Choroid plexus epithelial cell (primary cell): ENCODE results near the gene GUSB.
A peak's percentile ranks its signal among the peaks of the same experiment; 100 is the strongest.
"Not testable (repeated sequence)": the region's sequence is repeated elsewhere in the genome, so short reads cannot be mapped to it uniquely, and the experiment has no call there.

Source experiments
- DNase-seq: peaks from one replicate; pipeline ENCODE4 v3.0.0-alpha.2; 2010; ENCODE audit warnings: low read depth
- H3K4me3 ChIP-seq: 2 replicates; pipeline ENCODE4 v1.5.1; 2011; ENCODE audit warnings: low read depth, mild to moderate bottlenecking, control low read depth, low read length, moderate library complexity
- TF ChIP-seq, protein P1 (sequence below): conservative IDR thresholded peaks from 2 replicates; pipeline ENCODE4 v1.5.1; 2011; ENCODE audit warnings: low read depth, mild to moderate bottlenecking, control low read depth, inconsistent platforms, low read length, moderate library complexity

Gene GUSB

DNA sequence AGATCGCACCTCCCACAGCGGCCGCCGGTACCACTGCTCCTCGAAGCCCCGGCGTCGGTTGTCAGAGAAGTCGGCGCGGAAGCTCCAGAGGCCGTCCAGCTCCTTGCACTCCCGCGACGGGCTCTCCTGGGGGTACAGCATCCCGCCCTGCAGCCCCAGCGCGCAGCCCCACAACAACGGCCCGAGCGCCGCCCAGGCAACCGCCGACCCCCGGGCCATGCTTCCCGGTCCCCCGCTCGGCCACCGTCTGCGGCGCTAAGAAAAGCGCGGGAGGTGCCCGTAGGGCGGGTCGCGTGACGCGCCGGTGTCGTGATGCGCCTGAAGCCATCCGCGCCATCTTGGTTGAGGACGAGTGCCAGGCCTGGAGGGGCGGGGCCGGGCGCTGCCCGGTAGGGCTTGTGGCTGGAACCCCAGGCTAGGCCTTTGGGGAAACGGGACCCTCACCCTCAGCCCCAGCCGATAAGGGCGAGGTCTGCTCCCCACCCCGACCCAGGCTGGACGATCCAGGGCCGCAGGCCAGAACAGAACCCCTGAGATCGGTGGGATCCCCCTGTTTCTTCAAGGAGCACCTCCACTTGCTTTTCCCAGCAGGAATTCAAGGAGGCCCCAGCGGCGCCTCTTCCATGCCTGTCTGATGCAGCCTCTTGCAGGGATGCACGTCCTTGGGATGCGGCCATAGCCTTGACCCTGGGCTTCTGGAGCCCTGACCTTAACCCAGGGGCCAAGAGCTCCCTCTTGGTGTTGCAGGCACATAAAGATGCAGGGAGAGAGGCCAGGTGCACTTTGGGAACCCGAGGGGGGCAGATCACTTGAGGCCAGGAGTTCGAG, at the start of gene GUSB:
Gene GUSB, minus strand, starts transcription at position 249 of the 828 bp plus-strand sequence. Its CDS starts 30 bp downstream, at position 219.
- TF ChIP-seq, protein P1, sequence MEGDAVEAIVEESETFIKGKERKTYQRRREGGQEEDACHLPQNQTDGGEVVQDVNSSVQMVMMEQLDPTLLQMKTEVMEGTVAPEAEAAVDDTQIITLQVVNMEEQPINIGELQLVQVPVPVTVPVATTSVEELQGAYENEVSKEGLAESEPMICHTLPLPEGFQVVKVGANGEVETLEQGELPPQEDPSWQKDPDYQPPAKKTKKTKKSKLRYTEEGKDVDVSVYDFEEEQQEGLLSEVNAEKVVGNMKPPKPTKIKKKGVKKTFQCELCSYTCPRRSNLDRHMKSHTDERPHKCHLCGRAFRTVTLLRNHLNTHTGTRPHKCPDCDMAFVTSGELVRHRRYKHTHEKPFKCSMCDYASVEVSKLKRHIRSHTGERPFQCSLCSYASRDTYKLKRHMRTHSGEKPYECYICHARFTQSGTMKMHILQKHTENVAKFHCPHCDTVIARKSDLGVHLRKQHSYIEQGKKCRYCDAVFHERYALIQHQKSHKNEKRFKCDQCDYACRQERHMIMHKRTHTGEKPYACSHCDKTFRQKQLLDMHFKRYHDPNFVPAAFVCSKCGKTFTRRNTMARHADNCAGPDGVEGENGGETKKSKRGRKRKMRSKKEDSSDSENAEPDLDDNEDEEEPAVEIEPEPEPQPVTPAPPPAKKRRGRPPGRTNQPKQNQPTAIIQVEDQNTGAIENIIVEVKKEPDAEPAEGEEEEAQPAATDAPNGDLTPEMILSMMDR = no peak

DNA sequence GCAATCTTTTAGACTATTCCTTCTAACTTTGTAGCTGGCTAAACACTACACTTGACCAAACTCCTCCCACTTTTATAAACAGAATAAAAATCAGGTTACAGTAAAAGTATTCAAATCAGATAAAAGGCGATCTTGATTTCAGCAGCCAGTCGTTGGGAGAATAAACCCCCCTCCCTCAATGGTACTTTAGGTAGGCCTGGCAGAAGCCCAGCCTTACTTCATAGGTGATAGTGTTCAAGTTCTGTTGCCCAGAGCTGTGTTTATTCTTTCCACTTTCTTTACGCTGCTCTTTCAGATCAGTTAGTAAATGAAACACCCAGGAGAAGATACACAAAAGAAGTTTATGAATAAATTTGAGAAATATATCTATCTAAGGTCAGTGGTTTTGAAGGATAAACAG, 46.3 kb upstream of the GUSB start:
- not testable (repeated sequence) for H3K4me3 ChIP-seq
- peak; percentile 13 for DNase-seq

More for the DNA sequence above, at the start of gene GUSB:
- peak within 1 kb of the TSS; percentile 84 for H3K4me3 ChIP-seq
- peak; percentile 86 for DNase-seq

DNA sequence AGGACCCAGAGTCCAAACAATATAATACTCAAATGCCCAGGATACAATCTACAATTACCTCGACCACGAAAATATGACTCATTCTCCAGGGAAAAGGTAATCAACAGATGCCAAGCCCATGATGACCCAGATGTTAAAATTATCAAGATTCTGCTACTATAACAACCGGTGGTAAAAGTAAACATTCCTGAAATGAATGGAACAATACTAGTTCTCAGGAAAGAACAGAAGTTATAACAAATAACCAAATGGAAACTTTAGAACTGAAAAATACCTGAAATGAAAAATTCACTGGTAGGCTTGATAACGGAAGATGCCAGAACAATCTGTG, 34.1 kb upstream of the GUSB start:
- H3K4me3 ChIP-seq = no peak overlapping the region
- DNase-seq = peak; percentile 17
- TF ChIP-seq, protein P1 = no peak

DNA sequence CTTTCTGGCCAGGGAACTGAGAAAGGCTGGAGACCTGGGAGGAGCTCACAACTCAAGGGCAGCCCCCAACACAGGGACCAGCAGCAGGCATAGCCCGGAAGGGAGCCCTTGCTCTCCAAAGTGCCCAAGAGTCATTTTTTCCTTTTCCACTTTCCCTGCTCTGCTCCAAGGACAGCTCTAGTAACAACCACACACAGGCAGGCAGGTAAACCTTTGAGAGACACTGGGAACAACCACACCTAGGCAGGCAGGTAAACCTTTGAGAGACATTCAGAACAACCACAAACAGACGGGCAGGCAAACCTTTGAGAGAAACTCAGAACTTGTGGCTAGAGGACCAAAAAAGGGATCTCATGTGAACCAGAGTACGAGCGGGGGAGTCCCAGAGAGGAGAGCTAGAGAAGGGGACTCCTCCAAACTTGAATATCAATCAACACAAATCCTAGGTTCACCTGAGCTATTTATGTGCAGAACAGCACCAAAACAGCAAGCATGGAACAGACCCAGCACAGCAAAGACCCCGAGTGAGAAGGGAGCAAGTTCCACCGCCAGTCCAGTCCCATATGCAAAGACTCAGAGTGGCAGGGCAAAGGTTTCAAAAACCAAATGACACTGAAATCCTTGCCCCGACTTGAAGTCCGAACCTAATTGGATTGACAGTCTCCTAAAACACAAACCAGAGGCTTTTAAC, 33.6 kb upstream of the GUSB start:
- H3K4me3 ChIP-seq = no peak overlapping the region
- DNase-seq = no peak
- TF ChIP-seq, protein P1 = no peak

DNA sequence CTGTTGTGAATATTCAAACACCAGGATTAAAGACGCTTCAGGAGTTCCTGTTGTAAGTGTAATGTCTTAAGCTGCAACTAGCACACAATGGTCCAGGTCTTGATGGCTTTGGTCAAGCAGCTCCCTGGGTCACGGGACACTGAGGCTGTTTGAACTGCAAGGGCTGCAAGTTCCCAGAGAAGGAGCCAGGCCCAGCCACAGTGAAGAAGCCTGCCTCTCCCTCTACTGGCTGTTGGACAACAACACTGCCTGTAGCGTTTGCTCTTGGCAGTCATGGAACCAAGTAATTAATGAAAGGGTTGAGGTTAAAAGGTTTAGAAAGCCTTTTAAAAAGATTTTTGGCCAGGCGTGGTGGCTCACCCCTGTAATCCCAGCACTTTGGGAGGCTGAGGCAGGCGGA, 31.9 kb upstream of the GUSB start:
- no peak overlapping the region for H3K4me3 ChIP-seq
- TF ChIP-seq, protein P1 = peak; percentile 89
- DNase-seq = peak; percentile 85

DNA sequence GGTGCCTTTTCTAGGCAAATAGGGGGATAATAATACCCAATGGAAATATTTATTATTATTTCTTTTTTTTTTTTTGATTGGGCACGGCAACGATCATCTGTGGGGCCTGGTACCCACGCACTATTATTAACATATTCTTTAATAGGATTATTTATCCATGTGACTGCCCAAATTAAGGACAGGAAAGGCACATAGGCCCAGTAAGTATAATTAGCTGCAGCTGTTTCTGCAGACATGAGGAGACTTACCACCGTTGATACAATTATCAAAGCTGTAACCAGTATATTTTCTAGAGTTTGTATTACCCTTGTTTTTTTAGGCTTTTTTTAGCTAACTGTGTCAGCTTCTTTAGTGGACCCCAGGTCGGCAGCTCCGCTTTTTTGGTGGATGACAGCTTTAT, 25.2 kb upstream of the GUSB start:
- DNase-seq = no peak
- H3K4me3 ChIP-seq = no peak overlapping the region
- TF ChIP-seq, protein P1 = no peak

DNA sequence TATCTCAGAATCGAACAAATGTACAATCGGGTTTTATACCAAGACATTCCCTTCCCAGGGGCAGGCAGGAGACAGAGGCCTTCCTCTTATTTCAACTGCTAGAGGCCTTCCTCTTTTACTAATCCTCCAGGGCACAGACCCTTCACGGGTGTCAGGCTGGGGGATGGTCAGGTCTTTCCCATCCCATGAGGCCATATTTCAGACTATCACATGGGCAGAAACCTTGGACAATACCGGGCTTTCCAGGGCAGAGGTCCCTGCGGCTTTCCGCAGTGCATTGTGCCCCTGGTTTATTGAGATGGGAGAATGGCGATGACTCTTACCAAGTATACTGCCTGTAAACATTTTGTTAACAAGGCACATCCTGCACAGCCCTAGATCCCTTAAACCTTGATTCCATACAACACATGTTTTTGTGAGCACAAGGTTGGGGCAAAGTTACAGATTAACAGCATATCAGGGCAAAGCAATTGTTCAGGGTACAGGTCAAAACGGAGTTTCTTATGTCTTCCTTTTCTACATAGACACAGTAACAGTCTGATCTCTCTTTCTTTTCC, 23.2 kb upstream of the GUSB start:
- not testable (repeated sequence) for DNase-seq, H3K4me3 ChIP-seq

DNA sequence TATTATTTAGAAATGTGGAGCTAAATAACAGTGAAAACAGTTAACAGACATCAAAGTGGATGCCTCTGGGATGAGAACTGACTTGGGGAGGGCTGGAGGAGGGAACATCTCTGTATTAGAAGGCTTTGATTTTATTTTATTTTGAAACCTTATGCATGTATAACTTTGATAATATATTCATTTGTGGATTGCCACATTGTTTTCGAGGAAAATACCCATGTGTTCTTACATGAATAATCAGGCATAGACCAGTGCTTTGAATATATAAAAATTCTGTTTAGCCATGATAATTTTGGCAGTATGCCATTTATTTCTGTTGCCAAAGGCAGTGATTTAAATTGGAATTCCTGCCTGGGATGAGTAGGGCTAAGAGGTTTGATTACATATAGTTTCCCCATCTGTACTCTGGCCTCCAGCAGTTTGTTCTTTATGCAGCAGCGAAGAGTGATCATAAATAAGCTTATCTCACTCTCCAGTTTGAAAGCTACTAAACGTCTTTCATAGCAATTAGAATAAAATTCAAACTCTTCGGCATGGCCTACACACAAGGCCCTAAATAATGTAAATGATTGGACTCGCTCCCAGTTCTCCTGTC, 18.9 kb upstream of the GUSB start:
- DNase-seq, H3K4me3 ChIP-seq: not testable (repeated sequence)

DNA sequence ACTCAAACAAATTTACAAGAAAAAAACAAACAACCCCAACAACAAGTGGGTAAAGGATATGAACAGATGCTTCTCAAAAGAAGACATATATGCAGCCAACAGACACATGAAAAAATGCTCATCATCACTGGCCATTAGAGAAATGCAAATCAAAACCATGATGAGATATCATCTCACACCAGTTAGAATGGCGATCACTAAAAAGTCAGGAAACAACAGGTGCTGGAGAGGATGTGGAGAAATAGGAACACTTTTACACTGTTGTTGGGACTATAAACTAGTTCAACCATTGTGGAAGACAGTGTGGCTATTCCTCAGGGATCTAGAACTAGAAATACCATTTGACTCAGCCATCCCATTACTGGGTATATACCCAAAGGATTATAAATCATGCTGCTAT, 13.0 kb upstream of the GUSB start:
- not testable (repeated sequence) for DNase-seq

More for the DNA sequence above, 13.0 kb upstream of the GUSB start:
- not testable (repeated sequence) for H3K4me3 ChIP-seq
